ENCODE measurements around the gene GPR37L1.

- no peak for TF ChIP-seq CTCF (IDR thresholded peaks at IDR 0.05)
- TF ChIP-seq POLR2A (IDR thresholded peaks at IDR 0.05) = no peak
Measured at GRCh38 chr1:202140833-202141232, 18.1 kb downstream of the GPR37L1 start.

Data from testis (tissue), 2 donors.